H9 (cell line): ENCODE results near the gene DCAF8. TPM values are rescaled to one million over a fixed set of nuclear protein-coding genes. Genes with fewer than 3 reads are reported as not detected.

Source experiments
- DNase-seq: peaks from one replicate; pipeline ENCODE4 v3.0.0-alpha.2; 2017
- H2AFZ ChIP-seq: one replicate; pipeline ENCODE4 v1.6.1; 2013; ENCODE audit warnings: mild to moderate bottlenecking, low read length, control low read depth, moderate library complexity
- H2AK5ac ChIP-seq: 2 replicates; pipeline ENCODE4 v1.6.1; 2013; ENCODE audit warnings: low read length, control low read depth, mixed read lengths; ENCODE audit not compliant: insufficient read length
- H2BK120ac ChIP-seq: one replicate; pipeline ENCODE4 v1.6.1; 2013; ENCODE audit warnings: low read depth, mild to moderate bottlenecking, low read length, control low read depth, inconsistent platforms; ENCODE audit not compliant: poor library complexity, severe bottlenecking
- H2BK12ac ChIP-seq: 2 replicates; pipeline ENCODE4 v1.6.1; 2013; ENCODE audit warnings: low read length, control low read depth, mixed read lengths, low read depth; ENCODE audit not compliant: insufficient read length
- H2BK15ac ChIP-seq: 2 replicates; pipeline ENCODE4 v1.6.1; 2013; ENCODE audit warnings: low read depth, low read length, control low read depth
- H2BK20ac ChIP-seq: one replicate; pipeline ENCODE4 v1.6.1; 2013; ENCODE audit warnings: low read depth, mild to moderate bottlenecking, low read length, control low read depth, inconsistent platforms; ENCODE audit not compliant: poor library complexity, severe bottlenecking
- H2BK5ac ChIP-seq: 2 replicates; pipeline ENCODE4 v1.6.1; 2013; ENCODE audit warnings: low read length, control low read depth, mixed read lengths; ENCODE audit not compliant: insufficient read length
- H3K14ac ChIP-seq: 2 replicates; pipeline ENCODE4 v1.6.1; 2013; ENCODE audit warnings: low read length, control low read depth; ENCODE audit not compliant: insufficient read depth
- H3K18ac ChIP-seq: 2 replicates; pipeline ENCODE4 v1.6.1; 2013; ENCODE audit warnings: low read depth, mild to moderate bottlenecking, mixed read lengths, low read length, control low read depth; ENCODE audit not compliant: insufficient read length
- H3K23ac ChIP-seq: 2 replicates; pipeline ENCODE4 v1.6.1; 2013; ENCODE audit warnings: low read length, control low read depth, mixed read lengths, low read depth; ENCODE audit not compliant: insufficient read length
- H3K23me2 ChIP-seq: 2 replicates; pipeline ENCODE4 v1.6.1; 2013; ENCODE audit warnings: low read depth, mild to moderate bottlenecking, mixed read lengths, low read length, control low read depth; ENCODE audit not compliant: insufficient read length, poor library complexity, severe bottlenecking
- H3K27ac ChIP-seq: 2 replicates; pipeline ENCODE4 v1.5.1; 2013; ENCODE audit warnings: low read length, control low read depth, mixed read lengths, low read depth; ENCODE audit not compliant: insufficient read length
- H3K27me3 ChIP-seq: 2 replicates; pipeline ENCODE4 v1.6.1; 2013; ENCODE audit warnings: low read length, control low read depth, inconsistent platforms; ENCODE audit not compliant: insufficient read depth
- H3K4ac ChIP-seq: 2 replicates; pipeline ENCODE4 v1.6.1; 2013; ENCODE audit warnings: low read depth, mild to moderate bottlenecking, control low read depth, inconsistent platforms, low read length, moderate library complexity
- H3K4me1 ChIP-seq: 2 replicates; pipeline ENCODE4 v1.6.1; 2013; ENCODE audit warnings: low read length, control low read depth, inconsistent platforms; ENCODE audit not compliant: insufficient read depth
- H3K4me2 ChIP-seq: 2 replicates; pipeline ENCODE4 v1.6.1; 2013; ENCODE audit warnings: low read length, control low read depth, mixed read lengths; ENCODE audit not compliant: insufficient read length, insufficient read depth
- H3K56ac ChIP-seq: 2 replicates; pipeline ENCODE4 v1.6.1; 2013; ENCODE audit warnings: low read depth, mild to moderate bottlenecking, mixed read lengths, low read length, control low read depth; ENCODE audit not compliant: insufficient read length
- H3K79me1 ChIP-seq: 2 replicates; pipeline ENCODE4 v1.6.1; 2013; ENCODE audit warnings: low read depth, mild to moderate bottlenecking, moderate library complexity, low read length, control low read depth, inconsistent platforms; ENCODE audit not compliant: insufficient read depth, poor library complexity, severe bottlenecking
- H3K79me2 ChIP-seq: 2 replicates; pipeline ENCODE4 v1.6.1; 2013; ENCODE audit warnings: low read length, control low read depth, inconsistent platforms; ENCODE audit not compliant: insufficient read depth
- H3K9ac ChIP-seq: 2 replicates; pipeline ENCODE4 v1.6.1; 2013; ENCODE audit warnings: low read length, control low read depth, mixed read lengths; ENCODE audit not compliant: insufficient read length; ENCODE audit errors: extremely low read depth
- H3K9me3 ChIP-seq: one replicate; pipeline ENCODE4 v1.6.1; 2013; ENCODE audit warnings: low read depth, low read length, inconsistent platforms; ENCODE audit not compliant: control insufficient read depth
- H3T11ph ChIP-seq: one replicate; pipeline ENCODE4 v1.6.1; 2013; ENCODE audit warnings: mild to moderate bottlenecking, low read length, control low read depth, inconsistent platforms
- H4K20me1 ChIP-seq: one replicate; pipeline ENCODE4 v1.6.1; 2013; ENCODE audit not compliant: control insufficient read depth, insufficient read length, insufficient read depth
- H4K5ac ChIP-seq: 2 replicates; pipeline ENCODE4 v1.6.1; 2013; ENCODE audit warnings: low read depth, mild to moderate bottlenecking, mixed read lengths, low read length, control low read depth; ENCODE audit not compliant: insufficient read length
- H4K8ac ChIP-seq: replicated peaks from 2 replicates; pipeline ENCODE4 v1.6.1; 2013; ENCODE audit warnings: low read length, control low read depth, mixed read lengths, low read depth; ENCODE audit not compliant: insufficient read length
- H4K91ac ChIP-seq: 2 replicates; pipeline ENCODE4 v1.6.1; 2013; ENCODE audit warnings: low read depth, mild to moderate bottlenecking, moderate library complexity, mixed read lengths, low read length, control low read depth; ENCODE audit not compliant: insufficient read length
- H3K27ac Mint-ChIP-seq, 3 experiments: 2 replicates in 2 of 3; 3 replicates in 1 of 3; pipeline ENCODE4 v1.8.0; 2020 to 2021; ENCODE audit warnings: mixed read lengths in 3 of 3, mild to moderate bottlenecking in 1 of 3, moderate library complexity in 1 of 3
- H3K27me3 Mint-ChIP-seq: 2 replicates; pipeline ENCODE4 v1.8.0; 2021; ENCODE audit warnings: low read depth, mild to moderate bottlenecking, moderate library complexity, mixed read lengths
- H3K36me3 Mint-ChIP-seq, 3 experiments: 2 replicates in 2 of 3; 3 replicates in 1 of 3; pipeline ENCODE4 v1.8.0; 2020 to 2021; ENCODE audit warnings: low read depth in 3 of 3, mixed read lengths in 3 of 3; ENCODE audit not compliant: insufficient read depth in 1 of 3
- H3K4me1 Mint-ChIP-seq, 2 experiments: 2 replicates each; pipeline ENCODE4 v1.8.0; 2020; ENCODE audit warnings: mixed read lengths in 2 of 2
- H3K4me3 Mint-ChIP-seq, 2 experiments: 2 replicates in 1 of 2; 3 replicates in 1 of 2; pipeline ENCODE4 v1.8.0; 2020 to 2021; ENCODE audit warnings: mild to moderate bottlenecking in 2 of 2, mixed read lengths in 2 of 2, moderate library complexity in 1 of 2
- H3K9me3 Mint-ChIP-seq, 2 experiments: 2 replicates in 1 of 2; 3 replicates in 1 of 2; pipeline ENCODE4 v1.8.0; 2020; ENCODE audit warnings: mild to moderate bottlenecking in 2 of 2, mixed read lengths in 2 of 2, moderate library complexity in 1 of 2
- WGBS: extraction: QIAGEN DNeasy Blood & Tissue Kit; methylation state at CpG from one replicate; pipeline ENCODE4 v1.1.7; 2013; ENCODE audit warnings: missing lambda C conversion rate, low lambda C conversion rate, mixed read lengths; ENCODE audit not compliant: insufficient read length; ENCODE audit errors: extremely low coverage; 5-methylcytosine and 5-hydroxymethylcytosine counted together
- total RNA-seq: library from RNA; stranded (reverse); gene quantifications from 2 replicates; pipeline ENCODE4 v1.2.1, GENCODE V29; 2021
- TF ChIP-seq, protein P1 (sequence below): fragments of 200-600 bp; sonication (generic); conservative IDR thresholded peaks from 3 replicates; pipeline ENCODE4 v1.8.0; 2021; ENCODE audit warnings: antibody characterized with exemption, mild to moderate bottlenecking

Gene DCAF8
- total RNA-seq, 1 experiment from 2014 or later = 106 TPM

GRCh38 chr1:160260406-160261382 is 1.7 kb downstream of the DCAF8 start:
- no peak overlapping the region for H3K23ac ChIP-seq
- H3T11ph ChIP-seq = no peak overlapping the region
- H2BK12ac ChIP-seq = no peak overlapping the region
- H2BK120ac ChIP-seq = no peak overlapping the region
- no CpG with 5 or more reads among the region's 6 CpGs for WGBS
- no peak overlapping the region for H2BK20ac ChIP-seq
- no peak overlapping the region for H3K4ac ChIP-seq
- Mint-ChIP-seq H3K27me3 (peaks cover 7% of the 10 kb centered on the region), H3K4me3 (peak overlapping the region; percentile 98 to 100), H3K27ac (peak overlapping the region in 2 of 3 experiments; percentile 49 to 100; a peak in 3 of 7 replicates), H3K9me3 (no peaks in the 10 kb centered on the region), H3K4me1 (peaks cover 25 to 31% of the 10 kb centered on the region in 2 experiments), H3K36me3 (peaks cover 7 to 20% (median 12%) of the 10 kb centered on the region in 3 experiments)
- H3K79me1 ChIP-seq = peaks cover 2% of the 10 kb centered on the region
- no peak overlapping the region for H3K27ac ChIP-seq
- peaks cover 4% of the 10 kb centered on the region for H3K23me2 ChIP-seq
- peaks cover 6% of the 10 kb centered on the region for H3K79me2 ChIP-seq
- H3K27me3 ChIP-seq = no peaks in the 10 kb centered on the region
- H2BK5ac ChIP-seq = no peak overlapping the region
- no peak overlapping the region for H4K5ac ChIP-seq
- no peaks in the 10 kb centered on the region for H3K9me3 ChIP-seq
- no peak overlapping the region for H2AFZ ChIP-seq
- no peak overlapping the region for H2AK5ac ChIP-seq
- H4K8ac ChIP-seq = no peak overlapping the region
- H2BK15ac ChIP-seq = no peak overlapping the region
- H3K18ac ChIP-seq = no peak overlapping the region
- H3K4me2 ChIP-seq = peak overlapping the region; percentile 42
- peak overlapping the region; percentile 64 for H3K9ac ChIP-seq
- 0 out of 2 replicates have a peak, but pooled peaks cover 2% of the 10 kb centered on the region for H3K4me1 ChIP-seq
- no peak overlapping the region for H3K14ac ChIP-seq
- no peak overlapping the region for H4K91ac ChIP-seq
- no peak overlapping the region for H3K56ac ChIP-seq
- no peak for DNase-seq
- TF ChIP-seq, protein P1, sequence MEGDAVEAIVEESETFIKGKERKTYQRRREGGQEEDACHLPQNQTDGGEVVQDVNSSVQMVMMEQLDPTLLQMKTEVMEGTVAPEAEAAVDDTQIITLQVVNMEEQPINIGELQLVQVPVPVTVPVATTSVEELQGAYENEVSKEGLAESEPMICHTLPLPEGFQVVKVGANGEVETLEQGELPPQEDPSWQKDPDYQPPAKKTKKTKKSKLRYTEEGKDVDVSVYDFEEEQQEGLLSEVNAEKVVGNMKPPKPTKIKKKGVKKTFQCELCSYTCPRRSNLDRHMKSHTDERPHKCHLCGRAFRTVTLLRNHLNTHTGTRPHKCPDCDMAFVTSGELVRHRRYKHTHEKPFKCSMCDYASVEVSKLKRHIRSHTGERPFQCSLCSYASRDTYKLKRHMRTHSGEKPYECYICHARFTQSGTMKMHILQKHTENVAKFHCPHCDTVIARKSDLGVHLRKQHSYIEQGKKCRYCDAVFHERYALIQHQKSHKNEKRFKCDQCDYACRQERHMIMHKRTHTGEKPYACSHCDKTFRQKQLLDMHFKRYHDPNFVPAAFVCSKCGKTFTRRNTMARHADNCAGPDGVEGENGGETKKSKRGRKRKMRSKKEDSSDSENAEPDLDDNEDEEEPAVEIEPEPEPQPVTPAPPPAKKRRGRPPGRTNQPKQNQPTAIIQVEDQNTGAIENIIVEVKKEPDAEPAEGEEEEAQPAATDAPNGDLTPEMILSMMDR = no peak
- no peaks in the 10 kb centered on the region for H4K20me1 ChIP-seq
